Measurements from ENCODE around the gene SARM1.

SARM1 gene

DNA sequence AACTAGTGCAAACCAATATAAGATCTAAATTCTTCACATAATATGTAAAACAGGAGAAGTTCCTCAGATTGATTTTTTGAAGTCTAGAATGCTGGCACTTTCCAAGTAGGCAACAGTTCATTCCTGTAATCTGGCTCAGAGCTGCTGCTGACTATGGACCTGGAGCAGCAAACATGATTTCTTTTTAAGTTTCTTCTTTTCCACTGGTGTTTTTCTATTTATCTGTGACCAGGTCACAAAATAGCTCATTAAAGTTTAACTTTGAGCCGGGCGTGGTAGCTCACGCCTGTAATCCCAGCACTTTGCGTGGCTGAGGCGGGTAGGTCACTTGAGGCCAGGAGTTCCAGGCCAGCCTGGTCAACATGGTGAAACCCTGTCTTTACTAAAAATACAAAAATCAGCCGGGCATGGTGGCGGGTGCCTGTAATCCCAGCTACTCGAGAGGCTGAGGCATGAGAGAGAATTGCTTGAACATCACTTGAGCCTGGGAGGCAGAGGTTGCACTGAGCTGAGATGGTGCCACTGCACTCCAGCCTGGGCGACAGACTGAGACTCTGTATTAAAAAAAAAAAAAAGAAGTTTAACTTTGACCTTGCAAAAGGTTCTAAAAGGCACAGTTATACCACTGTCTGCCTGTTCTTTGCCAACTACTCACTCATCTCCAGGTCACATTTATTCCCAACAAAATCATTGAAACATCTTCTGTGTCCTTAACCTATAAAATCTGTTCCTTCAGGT, 72.6 kb downstream of the SARM1 start:
- no peak for DNase-seq
- H3K9me3 ChIP-seq, result no peaks in the 10 kb centered on the region
- no peaks in the 10 kb centered on the region for H3K4me1 ChIP-seq
- TF ChIP-seq, protein P1, sequence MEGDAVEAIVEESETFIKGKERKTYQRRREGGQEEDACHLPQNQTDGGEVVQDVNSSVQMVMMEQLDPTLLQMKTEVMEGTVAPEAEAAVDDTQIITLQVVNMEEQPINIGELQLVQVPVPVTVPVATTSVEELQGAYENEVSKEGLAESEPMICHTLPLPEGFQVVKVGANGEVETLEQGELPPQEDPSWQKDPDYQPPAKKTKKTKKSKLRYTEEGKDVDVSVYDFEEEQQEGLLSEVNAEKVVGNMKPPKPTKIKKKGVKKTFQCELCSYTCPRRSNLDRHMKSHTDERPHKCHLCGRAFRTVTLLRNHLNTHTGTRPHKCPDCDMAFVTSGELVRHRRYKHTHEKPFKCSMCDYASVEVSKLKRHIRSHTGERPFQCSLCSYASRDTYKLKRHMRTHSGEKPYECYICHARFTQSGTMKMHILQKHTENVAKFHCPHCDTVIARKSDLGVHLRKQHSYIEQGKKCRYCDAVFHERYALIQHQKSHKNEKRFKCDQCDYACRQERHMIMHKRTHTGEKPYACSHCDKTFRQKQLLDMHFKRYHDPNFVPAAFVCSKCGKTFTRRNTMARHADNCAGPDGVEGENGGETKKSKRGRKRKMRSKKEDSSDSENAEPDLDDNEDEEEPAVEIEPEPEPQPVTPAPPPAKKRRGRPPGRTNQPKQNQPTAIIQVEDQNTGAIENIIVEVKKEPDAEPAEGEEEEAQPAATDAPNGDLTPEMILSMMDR (IDR thresholded peaks at IDR 0.05; ENCODE audit: low read depth, low read length), result no peak
- no peak overlapping the region for H3K4me3 ChIP-seq (ENCODE audit: low read depth, low read length)
- no peaks in the 10 kb centered on the region for H3K27me3 ChIP-seq
- no peaks in the 10 kb centered on the region for H3K36me3 ChIP-seq

DNA sequence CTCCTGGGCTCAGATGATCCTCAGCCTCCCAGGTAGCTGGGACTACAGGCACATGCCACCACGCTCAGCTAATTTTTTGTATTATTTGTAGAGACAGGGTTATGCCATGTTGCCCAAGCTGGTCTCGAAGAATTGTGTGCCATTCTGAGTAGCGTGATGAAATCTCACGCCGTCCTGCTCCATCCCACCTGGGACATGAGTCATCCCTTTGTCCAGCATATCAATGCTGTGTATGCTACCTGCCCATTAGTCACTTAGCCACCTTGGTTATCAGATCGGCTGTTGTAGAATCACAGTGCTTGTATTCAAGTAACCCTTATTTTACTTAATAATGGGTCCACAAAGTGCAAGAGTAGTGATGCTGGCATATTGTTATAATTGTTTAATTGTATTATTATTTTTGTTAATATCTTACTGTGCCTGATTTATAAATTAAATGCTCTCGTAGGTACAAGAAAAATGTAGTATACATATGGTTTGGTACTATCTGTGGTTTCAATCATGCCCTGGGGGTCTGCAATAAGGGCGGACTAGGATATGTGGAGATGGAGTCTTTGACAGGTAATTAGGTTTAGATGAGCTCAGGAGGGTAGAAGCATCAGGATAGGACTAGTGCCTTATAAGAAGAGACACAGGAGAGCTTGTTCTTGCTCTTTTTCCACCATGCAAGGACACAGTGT, 75.4 kb downstream of the SARM1 start:
- no peaks in the 10 kb centered on the region for H3K9me3 ChIP-seq
- H3K27me3 ChIP-seq, result no peaks in the 10 kb centered on the region
- DNase-seq, result no peak
- H3K4me1 ChIP-seq, result no peaks in the 10 kb centered on the region
- TF ChIP-seq, protein P1 (IDR thresholded peaks at IDR 0.05; ENCODE audit: low read depth, low read length), result no peak
- H3K36me3 ChIP-seq, result no peaks in the 10 kb centered on the region
- no peak overlapping the region for H3K4me3 ChIP-seq (ENCODE audit: low read depth, low read length)

DNA sequence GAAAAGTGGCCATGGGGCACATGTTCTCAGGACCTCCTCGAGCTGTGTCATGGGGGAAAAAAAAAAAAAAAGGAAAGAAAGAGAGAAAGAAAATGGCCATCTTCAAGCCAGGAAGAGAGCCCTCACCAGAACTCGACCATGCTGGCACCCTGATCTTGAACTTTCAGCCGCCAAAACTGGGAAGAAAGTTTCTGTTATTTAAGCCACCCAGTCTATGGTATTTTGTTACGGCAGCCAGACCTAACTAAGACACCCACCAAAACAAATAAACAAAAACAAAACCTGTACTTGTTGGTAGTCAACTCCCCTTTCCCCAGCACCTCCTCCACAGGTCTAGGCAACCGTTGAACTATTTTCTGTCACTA, 75.9 kb downstream of the SARM1 start:
- Histone ChIP-seq H3K9me3 (no peaks in the 10 kb centered on the region), H3K27me3 (no peaks in the 10 kb centered on the region; the same call in 1 of the 2 replicates), H3K36me3 (no peaks in the 10 kb centered on the region), H3K4me3 (ENCODE audit: low read depth, low read length) (no peak overlapping the region), H3K4me1 (no peaks in the 10 kb centered on the region)
- no peak for DNase-seq
- TF ChIP-seq, protein P1 (IDR thresholded peaks at IDR 0.05; ENCODE audit: low read depth, low read length), result no peak

DNA sequence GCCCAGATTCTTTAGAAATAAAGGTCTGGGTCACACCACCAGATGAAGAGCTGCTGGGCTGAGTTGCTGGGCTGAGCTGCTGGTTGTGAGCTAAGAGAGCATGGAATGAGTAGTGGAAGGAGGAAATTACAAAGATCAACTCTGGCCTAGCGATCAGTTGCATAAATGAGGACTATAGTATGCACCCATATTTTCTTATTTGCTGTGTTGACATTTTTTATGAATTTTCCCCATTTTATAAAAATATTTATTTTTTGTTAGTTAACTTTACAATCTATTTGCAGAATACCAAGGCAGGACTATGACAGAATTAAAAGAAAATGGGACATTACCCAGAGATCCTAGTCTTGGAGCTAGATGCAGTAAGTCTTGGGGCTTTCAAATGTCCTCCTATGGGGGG, 78.4 kb downstream of the SARM1 start:
- Histone ChIP-seq H3K36me3 (no peaks in the 10 kb centered on the region), H3K4me3 (ENCODE audit: low read depth, low read length) (no peak overlapping the region), H3K27me3 (no peaks in the 10 kb centered on the region; the same call in 1 of the 2 replicates), H3K9me3 (no peaks in the 10 kb centered on the region), H3K4me1 (no peaks in the 10 kb centered on the region)
- TF ChIP-seq, protein P1 (IDR thresholded peaks at IDR 0.05; ENCODE audit: low read depth, low read length), result no peak
- no peak for DNase-seq
